H1 (cell line): ENCODE results near the gene ASB4. TPM values are rescaled to one million over a fixed set of nuclear protein-coding genes. Genes with fewer than 3 reads are reported as not detected.

Experiments
- POLR2AphosphoS5 ChIP-seq: IDR thresholded peaks from 2 replicates; pipeline ENCODE4 v1.6.1; 2011; ENCODE audit warnings: low read depth, low read length
- POU5F1 ChIP-seq: IDR thresholded peaks from 2 replicates; pipeline ENCODE4 v1.6.1; 2011; ENCODE audit warnings: low read depth, mild to moderate bottlenecking, low read length, moderate library complexity
- YY1 ChIP-seq: IDR thresholded peaks from 2 replicates; pipeline ENCODE4 v1.6.1; 2011; ENCODE audit warnings: low read depth, mild to moderate bottlenecking, low read length
- polyA plus RNA-seq, 7 experiments: library from polyadenylated mRNA; depleted of rRNA in 3 of 7; stranded (reverse) in 5 of 7; unstranded in 2 of 7; fragments of >200 nt in 5 of 7; fragments of 200-250 nt in 2 of 7; gene quantifications; 1 replicate in 5 of 7; 2 replicates in 1 of 7; 4 replicates in 1 of 7; pipeline versions ENCODE4 v1.2.1 to v1.2.3, GENCODE V29; 2011 to 2013; ENCODE audit warnings: missing spikeins in 2 of 7, mixed read lengths in 2 of 7
- total RNA-seq: library from RNA; stranded (reverse); fragmentation: NEBNext Ultra II Directional; extraction: Animal tissue kit (Norgen Biotek cat#: 25700); gene quantifications from 2 replicates; pipeline ENCODE4 v1.2.1, GENCODE V29; 2021
- TF ChIP-seq, protein P1 (sequence below): fragments of 300-600 bp; sonication (generic); IDR thresholded peaks from 2 replicates; pipeline ENCODE4 v1.7.1; 2012; ENCODE audit warnings: low read length, moderate library complexity, mild to moderate bottlenecking, inconsistent platforms; ENCODE audit not compliant: insufficient replicate concordance
- TF ChIP-seq, protein P2 (sequence below): IDR thresholded peaks from 2 replicates; pipeline ENCODE4 v1.6.1; 2011; ENCODE audit warnings: low read length, improper control_type of control experiment

ASB4 gene
- total and polyA plus RNA-seq, 2 of the 8 experiments (the other 6 are each of a cell fraction or from before 2014, with no cell fraction given): not detected

DNA sequence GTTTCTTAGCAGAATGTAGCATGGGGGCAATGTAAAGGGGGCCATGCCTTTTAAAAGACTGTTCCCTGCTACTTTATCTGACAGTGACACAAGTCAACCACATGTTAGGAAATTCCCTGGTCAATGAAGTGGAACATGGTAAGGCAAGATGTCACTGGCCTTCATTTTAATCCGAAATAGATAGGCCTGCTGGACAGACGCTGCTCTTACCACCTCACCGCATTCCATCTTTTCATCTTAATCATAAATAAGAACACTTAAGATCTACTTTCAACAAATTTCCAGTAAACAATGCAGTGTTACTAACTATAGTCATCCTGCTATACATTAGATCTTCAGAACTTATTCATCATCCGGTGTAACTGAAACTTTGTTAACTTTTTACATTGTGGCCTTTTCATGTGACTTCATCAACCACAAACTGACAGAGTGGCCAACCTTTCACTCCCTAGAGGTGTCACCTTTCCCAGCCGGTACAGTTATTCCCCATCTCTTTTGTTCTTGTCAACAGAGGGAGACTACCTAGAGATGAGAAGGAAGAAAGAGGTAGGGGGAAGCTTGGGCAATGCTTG lies 15.6 kb downstream of the ASB4 start (continued):
- TF ChIP-seq, protein P1, sequence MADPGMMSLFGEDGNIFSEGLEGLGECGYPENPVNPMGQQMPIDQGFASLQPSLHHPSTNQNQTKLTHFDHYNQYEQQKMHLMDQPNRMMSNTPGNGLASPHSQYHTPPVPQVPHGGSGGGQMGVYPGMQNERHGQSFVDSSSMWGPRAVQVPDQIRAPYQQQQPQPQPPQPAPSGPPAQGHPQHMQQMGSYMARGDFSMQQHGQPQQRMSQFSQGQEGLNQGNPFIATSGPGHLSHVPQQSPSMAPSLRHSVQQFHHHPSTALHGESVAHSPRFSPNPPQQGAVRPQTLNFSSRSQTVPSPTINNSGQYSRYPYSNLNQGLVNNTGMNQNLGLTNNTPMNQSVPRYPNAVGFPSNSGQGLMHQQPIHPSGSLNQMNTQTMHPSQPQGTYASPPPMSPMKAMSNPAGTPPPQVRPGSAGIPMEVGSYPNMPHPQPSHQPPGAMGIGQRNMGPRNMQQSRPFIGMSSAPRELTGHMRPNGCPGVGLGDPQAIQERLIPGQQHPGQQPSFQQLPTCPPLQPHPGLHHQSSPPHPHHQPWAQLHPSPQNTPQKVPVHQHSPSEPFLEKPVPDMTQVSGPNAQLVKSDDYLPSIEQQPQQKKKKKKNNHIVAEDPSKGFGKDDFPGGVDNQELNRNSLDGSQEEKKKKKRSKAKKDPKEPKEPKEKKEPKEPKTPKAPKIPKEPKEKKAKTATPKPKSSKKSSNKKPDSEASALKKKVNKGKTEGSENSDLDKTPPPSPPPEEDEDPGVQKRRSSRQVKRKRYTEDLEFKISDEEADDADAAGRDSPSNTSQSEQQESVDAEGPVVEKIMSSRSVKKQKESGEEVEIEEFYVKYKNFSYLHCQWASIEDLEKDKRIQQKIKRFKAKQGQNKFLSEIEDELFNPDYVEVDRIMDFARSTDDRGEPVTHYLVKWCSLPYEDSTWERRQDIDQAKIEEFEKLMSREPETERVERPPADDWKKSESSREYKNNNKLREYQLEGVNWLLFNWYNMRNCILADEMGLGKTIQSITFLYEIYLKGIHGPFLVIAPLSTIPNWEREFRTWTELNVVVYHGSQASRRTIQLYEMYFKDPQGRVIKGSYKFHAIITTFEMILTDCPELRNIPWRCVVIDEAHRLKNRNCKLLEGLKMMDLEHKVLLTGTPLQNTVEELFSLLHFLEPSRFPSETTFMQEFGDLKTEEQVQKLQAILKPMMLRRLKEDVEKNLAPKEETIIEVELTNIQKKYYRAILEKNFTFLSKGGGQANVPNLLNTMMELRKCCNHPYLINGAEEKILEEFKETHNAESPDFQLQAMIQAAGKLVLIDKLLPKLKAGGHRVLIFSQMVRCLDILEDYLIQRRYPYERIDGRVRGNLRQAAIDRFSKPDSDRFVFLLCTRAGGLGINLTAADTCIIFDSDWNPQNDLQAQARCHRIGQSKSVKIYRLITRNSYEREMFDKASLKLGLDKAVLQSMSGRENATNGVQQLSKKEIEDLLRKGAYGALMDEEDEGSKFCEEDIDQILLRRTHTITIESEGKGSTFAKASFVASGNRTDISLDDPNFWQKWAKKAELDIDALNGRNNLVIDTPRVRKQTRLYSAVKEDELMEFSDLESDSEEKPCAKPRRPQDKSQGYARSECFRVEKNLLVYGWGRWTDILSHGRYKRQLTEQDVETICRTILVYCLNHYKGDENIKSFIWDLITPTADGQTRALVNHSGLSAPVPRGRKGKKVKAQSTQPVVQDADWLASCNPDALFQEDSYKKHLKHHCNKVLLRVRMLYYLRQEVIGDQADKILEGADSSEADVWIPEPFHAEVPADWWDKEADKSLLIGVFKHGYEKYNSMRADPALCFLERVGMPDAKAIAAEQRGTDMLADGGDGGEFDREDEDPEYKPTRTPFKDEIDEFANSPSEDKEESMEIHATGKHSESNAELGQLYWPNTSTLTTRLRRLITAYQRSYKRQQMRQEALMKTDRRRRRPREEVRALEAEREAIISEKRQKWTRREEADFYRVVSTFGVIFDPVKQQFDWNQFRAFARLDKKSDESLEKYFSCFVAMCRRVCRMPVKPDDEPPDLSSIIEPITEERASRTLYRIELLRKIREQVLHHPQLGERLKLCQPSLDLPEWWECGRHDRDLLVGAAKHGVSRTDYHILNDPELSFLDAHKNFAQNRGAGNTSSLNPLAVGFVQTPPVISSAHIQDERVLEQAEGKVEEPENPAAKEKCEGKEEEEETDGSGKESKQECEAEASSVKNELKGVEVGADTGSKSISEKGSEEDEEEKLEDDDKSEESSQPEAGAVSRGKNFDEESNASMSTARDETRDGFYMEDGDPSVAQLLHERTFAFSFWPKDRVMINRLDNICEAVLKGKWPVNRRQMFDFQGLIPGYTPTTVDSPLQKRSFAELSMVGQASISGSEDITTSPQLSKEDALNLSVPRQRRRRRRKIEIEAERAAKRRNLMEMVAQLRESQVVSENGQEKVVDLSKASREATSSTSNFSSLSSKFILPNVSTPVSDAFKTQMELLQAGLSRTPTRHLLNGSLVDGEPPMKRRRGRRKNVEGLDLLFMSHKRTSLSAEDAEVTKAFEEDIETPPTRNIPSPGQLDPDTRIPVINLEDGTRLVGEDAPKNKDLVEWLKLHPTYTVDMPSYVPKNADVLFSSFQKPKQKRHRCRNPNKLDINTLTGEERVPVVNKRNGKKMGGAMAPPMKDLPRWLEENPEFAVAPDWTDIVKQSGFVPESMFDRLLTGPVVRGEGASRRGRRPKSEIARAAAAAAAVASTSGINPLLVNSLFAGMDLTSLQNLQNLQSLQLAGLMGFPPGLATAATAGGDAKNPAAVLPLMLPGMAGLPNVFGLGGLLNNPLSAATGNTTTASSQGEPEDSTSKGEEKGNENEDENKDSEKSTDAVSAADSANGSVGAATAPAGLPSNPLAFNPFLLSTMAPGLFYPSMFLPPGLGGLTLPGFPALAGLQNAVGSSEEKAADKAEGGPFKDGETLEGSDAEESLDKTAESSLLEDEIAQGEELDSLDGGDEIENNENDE: no peak
- TF ChIP-seq POLR2AphosphoS5 (no peak), POU5F1 (no peak), YY1 (no peak)
- TF ChIP-seq, protein P2, sequence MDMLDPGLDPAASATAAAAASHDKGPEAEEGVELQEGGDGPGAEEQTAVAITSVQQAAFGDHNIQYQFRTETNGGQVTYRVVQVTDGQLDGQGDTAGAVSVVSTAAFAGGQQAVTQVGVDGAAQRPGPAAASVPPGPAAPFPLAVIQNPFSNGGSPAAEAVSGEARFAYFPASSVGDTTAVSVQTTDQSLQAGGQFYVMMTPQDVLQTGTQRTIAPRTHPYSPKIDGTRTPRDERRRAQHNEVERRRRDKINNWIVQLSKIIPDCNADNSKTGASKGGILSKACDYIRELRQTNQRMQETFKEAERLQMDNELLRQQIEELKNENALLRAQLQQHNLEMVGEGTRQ: no peak
